Erythroblast (primary cell): ENCODE measurements around the gene CD48.

Experiments used
- GATA1 ChIP-seq: IDR thresholded peaks from 2 replicates; pipeline ENCODE4 v1.6.1; 2011; ENCODE audit warnings: low read depth, mild to moderate bottlenecking, control low read depth, low read length, moderate library complexity
- POLR2A ChIP-seq: IDR thresholded peaks from 2 replicates; pipeline ENCODE4 v1.6.1; 2011; ENCODE audit warnings: mild to moderate bottlenecking, low read length

DNA sequence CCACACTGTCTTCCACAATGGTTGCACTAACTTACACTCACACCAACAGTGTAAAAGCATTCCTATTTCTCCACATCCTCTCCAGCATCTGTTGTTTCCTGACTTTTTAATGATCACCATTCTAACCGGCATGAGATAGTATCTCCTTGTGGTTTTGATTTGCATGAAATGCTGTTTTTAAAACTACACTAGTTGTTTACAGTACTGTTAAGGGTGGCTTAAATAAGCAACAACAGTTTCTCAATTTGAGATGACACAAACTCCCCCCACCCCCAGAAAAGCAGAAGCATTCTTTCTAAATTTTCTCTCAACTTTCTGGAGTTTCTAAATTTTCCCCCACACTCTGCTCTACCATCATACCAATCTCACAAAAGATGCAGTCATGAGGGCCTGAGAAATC is 20.4 kb upstream of the CD48 start:
- TF ChIP-seq POLR2A = no peak
- no peak for TF ChIP-seq GATA1
